ENCODE results near the gene SELENOW. TPM values are rescaled to one million over a fixed set of nuclear protein-coding genes. Genes with fewer than 3 reads are reported as not detected.
A peak's percentile ranks its signal among the peaks of the same experiment; 100 is the strongest.

SELENOW gene
- total and polyA plus RNA-seq, 8 donors = 55.4 to 291 (median 82.9) TPM

GRCh38 chr19:47730910-47731309 is 47.6 kb upstream of the SELENOW start:
- no peak for ATAC-seq
- intact Hi-C loops (cut with DNase I) = no loop called here
- 94 to 95% methylated on average over 8 of the region's 8 CpGs for WGBS, 2 donors
- Histone ChIP-seq H3K36me3 (peaks cover 0 to 14% (median 0%) of the 10 kb centered on the region in 3 donors), H3K27me3 (no peaks in the 10 kb centered on the region), H3K4me3 (no peak overlapping the region), H3K9me3 (no peaks in the 10 kb centered on the region), H3K4me1 (peaks cover 0 to 6% (median 0%) of the 10 kb centered on the region in 3 donors), H3K27ac (peak overlapping the region in 1 of 4 donors; percentile 89)
- no peak for FAIRE-seq
- no peak for DNase-seq
- TF ChIP-seq CTCF (IDR thresholded peaks at IDR 0.05) = no peak

DNA sequence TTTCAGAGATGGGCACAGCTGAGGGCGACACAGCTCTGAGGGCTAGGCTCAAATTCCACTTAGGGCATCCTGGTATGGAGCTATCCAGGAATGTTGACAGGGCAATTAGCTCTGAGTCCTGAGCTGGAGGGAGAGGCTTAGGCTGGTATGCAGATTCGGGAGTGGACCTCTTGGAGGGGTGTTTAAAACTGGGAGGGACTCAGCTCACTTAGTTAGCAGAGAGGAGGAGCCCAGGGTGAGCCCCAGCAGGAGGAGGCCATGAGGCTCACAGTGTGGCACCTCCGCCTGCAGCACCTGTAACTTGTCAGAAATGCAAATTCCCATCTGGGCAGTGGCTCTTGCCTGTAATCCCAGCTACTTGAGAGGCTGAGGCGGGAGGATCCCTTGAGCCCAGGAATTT is 43.4 kb upstream of the SELENOW start:
- intact Hi-C loops (cut with DNase I) = no loop called here
- FAIRE-seq (no peak), ATAC-seq (no peak), DNase-seq (no peak)
- Histone ChIP-seq H3K4me1 (no peaks in the 10 kb centered on the region), H3K4me3 (no peak overlapping the region), H3K36me3 (peaks cover 0 to 4% (median 0%) of the 10 kb centered on the region in 3 donors), H3K9me3 (no peaks in the 10 kb centered on the region), H3K27ac (no peak overlapping the region), H3K27me3 (no peaks in the 10 kb centered on the region)
- WGBS, 2 donors = 89 to 90% methylated on average over 4 of the region's 4 CpGs
- no peak for TF ChIP-seq CTCF (IDR thresholded peaks at IDR 0.05)

- DNase-seq = peak in 4 of 6 donors; percentile 32 to 77 (median 62)
- no peak for FAIRE-seq
Observed at GRCh38 chr19:47740866-47741519, 37.5 kb upstream of the SELENOW start.

DNA sequence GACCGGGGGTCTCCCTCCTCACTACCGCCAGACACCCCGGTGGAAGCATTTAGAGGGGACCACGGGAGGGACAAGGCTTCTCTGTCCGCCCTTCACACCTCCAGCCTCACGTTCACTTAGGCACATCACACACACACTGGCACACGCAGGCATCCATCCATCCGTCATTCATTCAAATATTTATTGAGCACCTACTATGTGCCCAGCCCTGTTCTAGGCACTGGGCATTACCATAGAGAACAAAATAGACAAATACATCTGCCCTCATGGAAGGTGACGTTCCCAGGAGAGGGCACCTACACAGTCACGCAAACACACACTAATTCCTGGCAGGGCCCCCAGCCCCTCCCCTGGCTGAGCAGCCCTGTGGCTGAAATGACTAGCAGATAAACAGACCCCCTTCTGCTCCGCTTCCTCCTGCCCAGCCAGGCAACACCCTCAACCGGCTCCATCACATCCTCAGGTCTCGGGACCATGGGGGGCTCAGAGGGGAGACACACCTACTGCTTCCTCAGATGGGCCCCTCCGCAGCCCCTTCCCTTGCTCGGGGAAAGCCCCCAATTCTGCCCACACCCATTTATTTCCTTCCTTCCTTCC is 36.9 kb upstream of the SELENOW start:
- Histone ChIP-seq H3K27me3 (no peaks in the 10 kb centered on the region), H3K4me3 (no peak overlapping the region), H3K36me3 (peaks cover 0 to 4% (median 3%) of the 10 kb centered on the region in 3 donors), H3K27ac (peak overlapping the region in 2 of 4 donors; percentile 87 to 98), H3K9me3 (no peaks in the 10 kb centered on the region), H3K4me1 (peaks cover 10 to 20% (median 18%) of the 10 kb centered on the region in 3 donors)
- DNase-seq = peak in 4 of 6 donors; percentile 30 to 66 (median 59)
- FAIRE-seq = no peak
- no peak for ATAC-seq
- 87 to 90% methylated on average over 12 to 15 of the region's 15 CpGs for WGBS, 2 donors
- no peak for TF ChIP-seq CTCF (IDR thresholded peaks at IDR 0.05)
- intact Hi-C loops (cut with DNase I) = no loop called here

More at GRCh38 chr19:47740866-47741519, 37.5 kb upstream of the SELENOW start:
- intact Hi-C loops (cut with DNase I) = no loop called here
- Histone ChIP-seq H3K4me1 (peaks cover 8 to 13% (median 12%) of the 10 kb centered on the region in 3 donors), H3K36me3 (peaks cover 0 to 7% (median 3%) of the 10 kb centered on the region in 3 donors), H3K27me3 (no peaks in the 10 kb centered on the region), H3K9me3 (no peaks in the 10 kb centered on the region), H3K4me3 (no peak overlapping the region), H3K27ac (no peak overlapping the region)
- no peak for TF ChIP-seq CTCF (IDR thresholded peaks at IDR 0.05)
- WGBS, 2 donors = 93% methylated on average over 48 of the region's 48 CpGs
- ATAC-seq = no peak

DNA sequence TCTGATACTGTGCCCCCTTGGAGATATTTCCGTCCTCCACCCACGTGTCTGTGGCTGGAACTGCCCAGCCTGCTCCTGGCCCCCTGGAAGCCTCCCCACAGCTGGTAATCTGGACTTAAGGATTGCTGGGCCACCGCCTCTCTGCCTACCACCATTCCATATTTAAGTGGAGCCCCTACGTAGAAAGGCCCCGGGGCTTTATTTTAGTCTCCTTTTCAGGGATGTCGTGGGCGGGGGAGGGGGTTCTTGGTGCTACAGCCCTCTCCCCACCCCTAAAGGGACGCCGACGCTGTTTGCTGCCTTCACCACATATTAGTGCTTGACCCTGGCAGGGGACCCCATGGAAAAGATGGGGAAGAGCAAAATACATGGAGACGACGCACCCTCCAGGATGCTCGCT is 35.9 kb upstream of the SELENOW start:
- peaks cover 12 to 24% (median 24%) of the 10 kb centered on the region in 3 donors for H3K4me1 ChIP-seq
- FAIRE-seq = no peak

More for the DNA sequence above, 35.9 kb upstream of the SELENOW start:
- no peaks in the 10 kb centered on the region for H3K27me3 ChIP-seq
- H3K9me3 ChIP-seq = no peaks in the 10 kb centered on the region
- peak overlapping the region; percentile 87 to 98 (median 96) for H3K27ac ChIP-seq
- ATAC-seq (no peak), DNase-seq (no peak)
- H3K36me3 ChIP-seq = peaks cover 0 to 11% (median 3%) of the 10 kb centered on the region in 3 donors
- intact Hi-C loops (cut with DNase I) = no loop called here
- no peak for TF ChIP-seq CTCF (IDR thresholded peaks at IDR 0.05)
- WGBS, 2 donors = 52 to 60% methylated on average over 13 of the region's 13 CpGs
- peak overlapping the region in 2 of 4 donors; percentile 15 to 43 for H3K4me3 ChIP-seq
